ENCODE measurements around the gene MAT2A. TPM values are rescaled to one million over a fixed set of nuclear protein-coding genes. Genes with fewer than 3 reads are reported as not detected.

MAT2A gene
- total RNA-seq, 1 experiment from 2014 or later = 250 TPM

DNA sequence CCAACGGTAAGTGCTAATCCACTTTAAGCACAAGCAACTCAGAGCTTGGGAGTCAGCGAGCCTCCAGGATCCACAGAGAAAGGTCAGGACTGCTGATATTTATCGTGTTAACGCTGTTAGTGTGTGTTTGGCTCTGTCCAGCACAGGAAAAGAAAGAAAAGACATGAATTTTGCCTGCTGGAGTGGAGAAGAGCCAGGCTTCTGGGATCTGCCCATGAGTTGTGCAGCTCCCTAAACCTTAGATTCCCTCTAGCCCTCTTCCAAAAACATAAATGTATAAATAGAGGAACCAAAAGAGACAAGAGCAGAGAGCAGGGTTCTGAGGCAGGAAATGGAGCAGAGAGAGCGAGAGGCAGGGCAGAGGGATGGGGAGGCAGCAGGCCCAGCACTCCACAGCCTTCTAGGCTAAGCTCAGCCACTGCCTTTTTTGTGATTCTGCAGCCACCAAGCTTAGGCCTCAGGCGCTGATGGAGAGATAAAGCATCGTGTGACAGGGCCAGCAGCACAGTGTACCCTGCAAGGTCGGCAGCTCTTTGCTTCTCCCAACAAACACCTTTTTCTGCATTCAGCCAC lies 14.5 kb upstream of the MAT2A start:
- ChIA-PET CTCF (no interaction called here), POLR2A (interaction anchor here (0.6 to 1.0 kb wide), 2 partner anchors 14 to 38 kb away, joined by 3 to 4 read pairs; partner anchors contain the start of gene MAT2A)
- intact Hi-C loops (cut with micrococcal nuclease; ENCODE audit: unreplicated experiment) = no loop called here
- TF ChIP-seq CTCF (IDR thresholded peaks at IDR 0.05; ENCODE audit: insufficient read depth in 1 of 2, low read depth in 1 of 2, low read length in 1 of 2, severe bottlenecking in 1 of 2, unreplicated experiment in 1 of 2) = no peak
- Histone ChIP-seq H3K4me1 (no peaks in the 10 kb centered on the region; the same call in 1 of the 2 replicates), H3K9me3 (no peaks in the 10 kb centered on the region), H3K27me3 (replicated peaks; ENCODE audit: control insufficient read depth, insufficient read depth, low read length) (no peaks in the 10 kb centered on the region), H3K4me3 (ENCODE audit: low read depth, low read length) (no peak overlapping the region), H3K36me3 (ENCODE audit: control insufficient read depth, insufficient read depth, low read length) (no peaks in the 10 kb centered on the region)
- Mint-ChIP-seq H3K4me3 (ENCODE audit: unreplicated experiment) (no peak overlapping the region), H3K9me3 (ENCODE audit: unreplicated experiment) (no peaks in the 10 kb centered on the region), H3K4me1 (ENCODE audit: low read depth, unreplicated experiment) (peaks cover 16% of the 10 kb centered on the region), H3K36me3 (ENCODE audit: insufficient read depth, unreplicated experiment) (no peaks in the 10 kb centered on the region), H3K27ac (ENCODE audit: unreplicated experiment) (no peak overlapping the region), H3K27me3 (ENCODE audit: insufficient read depth, unreplicated experiment) (peaks cover 2% of the 10 kb centered on the region)
- DNase-seq = no peak
- BruUV-seq (replicated peaks) = no TSS peak

- H3K36me3 Mint-ChIP-seq (ENCODE audit: insufficient read depth, unreplicated experiment) = no peaks in the 10 kb centered on the region
- TF ChIP-seq CTCF (IDR thresholded peaks at IDR 0.05; ENCODE audit: insufficient read depth in 1 of 2, low read depth in 1 of 2, low read length in 1 of 2, severe bottlenecking in 1 of 2, unreplicated experiment in 1 of 2) = no peak
- CTCF ChIA-PET = no interaction called here
- no peak for DNase-seq
- intact Hi-C loops (cut with micrococcal nuclease; ENCODE audit: unreplicated experiment) = no loop called here
- no peak overlapping the region for H3K4me3 Mint-ChIP-seq (ENCODE audit: unreplicated experiment)
- POLR2A ChIA-PET = interaction anchor here (0.6 kb wide), 1 partner anchor 37 kb away, joined by 3 read pairs; no protein-coding TSS in a partner anchor
- Histone ChIP-seq H3K9me3 (no peaks in the 10 kb centered on the region), H3K36me3 (ENCODE audit: control insufficient read depth, insufficient read depth, low read length) (no peaks in the 10 kb centered on the region), H3K4me1 (no peaks in the 10 kb centered on the region; the same call in 1 of the 2 replicates), H3K27me3 (replicated peaks; ENCODE audit: control insufficient read depth, insufficient read depth, low read length) (no peaks in the 10 kb centered on the region), H3K4me3 (ENCODE audit: low read depth, low read length) (no peak overlapping the region)
- H3K27me3 Mint-ChIP-seq (ENCODE audit: insufficient read depth, unreplicated experiment) = peaks cover 2% of the 10 kb centered on the region
- BruUV-seq (replicated peaks) = no TSS peak
- no peaks in the 10 kb centered on the region for H3K9me3 Mint-ChIP-seq (ENCODE audit: unreplicated experiment)
- H3K4me1 Mint-ChIP-seq (ENCODE audit: low read depth, unreplicated experiment) = peaks cover 16% of the 10 kb centered on the region
- no peak overlapping the region for H3K27ac Mint-ChIP-seq (ENCODE audit: unreplicated experiment)
Observed at GRCh38 chr2:85525029-85525428, 13.9 kb upstream of the MAT2A start.

DNA sequence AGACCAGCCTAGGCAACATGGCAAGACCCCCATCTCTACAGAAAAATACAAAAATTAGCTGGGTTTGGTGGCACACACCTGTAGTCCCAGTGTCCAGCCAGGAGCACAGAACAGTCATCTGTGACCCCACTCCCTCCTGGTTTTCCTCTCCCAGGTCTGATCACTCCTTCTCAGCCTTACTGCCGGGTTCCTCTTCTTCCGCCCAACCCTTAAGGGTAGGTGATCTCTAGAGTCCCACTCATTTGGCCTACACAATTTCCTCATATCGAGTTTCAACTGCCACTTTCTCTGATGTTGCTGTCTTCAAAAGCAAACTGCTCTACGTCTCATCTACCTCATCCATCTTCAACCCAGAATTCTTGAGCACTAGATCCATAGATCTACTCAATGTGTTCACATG lies 13.4 kb upstream of the MAT2A start:
- H3K27me3 ChIP-seq (replicated peaks; ENCODE audit: control insufficient read depth, insufficient read depth, low read length) = no peaks in the 10 kb centered on the region
- Mint-ChIP-seq H3K27ac (ENCODE audit: unreplicated experiment) (no peak overlapping the region), H3K4me1 (ENCODE audit: low read depth, unreplicated experiment) (peaks cover 16% of the 10 kb centered on the region), H3K36me3 (ENCODE audit: insufficient read depth, unreplicated experiment) (no peaks in the 10 kb centered on the region), H3K27me3 (ENCODE audit: insufficient read depth, unreplicated experiment) (peaks cover 2% of the 10 kb centered on the region), H3K4me3 (ENCODE audit: unreplicated experiment) (no peak overlapping the region), H3K9me3 (ENCODE audit: unreplicated experiment) (no peaks in the 10 kb centered on the region)
- no peak overlapping the region for H3K4me3 ChIP-seq (ENCODE audit: low read depth, low read length)
- CTCF ChIA-PET = no interaction called here
- no peaks in the 10 kb centered on the region for H3K36me3 ChIP-seq (ENCODE audit: control insufficient read depth, insufficient read depth, low read length)
- no peaks in the 10 kb centered on the region; the same call in 1 of the 2 replicates for H3K4me1 ChIP-seq
- DNase-seq = no peak
- POLR2A ChIA-PET = no interaction called here
- BruUV-seq (replicated peaks) = no TSS peak
- no peak for TF ChIP-seq CTCF (IDR thresholded peaks at IDR 0.05; ENCODE audit: insufficient read depth in 1 of 2, low read depth in 1 of 2, low read length in 1 of 2, severe bottlenecking in 1 of 2, unreplicated experiment in 1 of 2)
- intact Hi-C loops (cut with micrococcal nuclease; ENCODE audit: unreplicated experiment) = no loop called here
- no peaks in the 10 kb centered on the region for H3K9me3 ChIP-seq

All from Caco-2 (cell line).